Hypothalamus (tissue), 51 donors: Measurements from ENCODE around the gene GTF3C5.

Experiments used
- DNase-seq, 51 donors: peaks; one replicate each; lab custom pipeline; 2025; lab: John Stamatoyannopoulos, UW

GTF3C5 gene

GRCh38 chr9:133103987-133104505, 73.2 kb downstream of the GTF3C5 start:
- no peak for DNase-seq

GRCh38 chr9:133104718-133105460, 74.1 kb downstream of the GTF3C5 start:
- no peak for DNase-seq

- DNase-seq, result no peak
Measured at GRCh38 chr9:133105461-133105770, 74.6 kb downstream of the GTF3C5 start.

GRCh38 chr9:133106511-133107244, 75.9 kb downstream of the GTF3C5 start:
- no peak for DNase-seq

- DNase-seq, result no peak
Measured at GRCh38 chr9:133107245-133107722, 76.5 kb downstream of the GTF3C5 start.
